NOMO-1 (cell line): ENCODE results near the gene HEATR9.
A peak's percentile ranks its signal among the peaks of the same experiment; 100 is the strongest.
"Not testable (repeated sequence)": the region's sequence is repeated elsewhere in the genome, so short reads cannot be mapped to it uniquely, and the experiment has no call there.

Source experiments
- DNase-seq, 2 experiments: peaks; one replicate each; lab custom pipeline; 2025; ENCODE audit not compliant: unreplicated experiment in 2 of 2; lab: John Stamatoyannopoulos, UW

HEATR9 gene, protein sequence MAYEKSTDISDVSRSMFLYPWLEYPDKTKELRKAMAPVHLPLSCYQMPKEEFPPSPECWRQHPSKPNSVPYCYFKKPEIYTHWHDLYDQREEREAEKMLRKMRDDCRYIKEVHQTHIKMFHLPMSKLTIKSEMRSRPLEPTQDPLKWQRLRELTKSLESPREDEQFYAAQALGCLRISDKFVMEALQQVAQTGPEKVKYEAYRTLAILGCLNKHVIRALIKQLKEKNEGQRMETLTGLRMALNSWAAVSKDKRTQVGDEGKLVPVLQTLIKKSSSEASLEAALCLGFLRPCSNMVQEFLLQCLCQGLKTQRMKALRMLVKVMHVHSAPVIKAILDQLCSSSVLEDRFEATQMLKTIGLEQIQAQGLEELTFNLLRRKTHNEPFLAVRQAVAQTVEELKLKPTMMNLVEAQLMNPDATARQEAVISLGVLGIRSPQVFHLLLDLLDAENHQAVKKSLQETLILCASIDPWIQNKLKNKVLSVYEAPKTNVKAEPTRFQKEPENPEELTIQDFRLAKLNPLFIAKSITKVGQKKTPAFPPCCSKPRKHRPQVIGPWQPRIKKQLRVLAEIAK

DNA sequence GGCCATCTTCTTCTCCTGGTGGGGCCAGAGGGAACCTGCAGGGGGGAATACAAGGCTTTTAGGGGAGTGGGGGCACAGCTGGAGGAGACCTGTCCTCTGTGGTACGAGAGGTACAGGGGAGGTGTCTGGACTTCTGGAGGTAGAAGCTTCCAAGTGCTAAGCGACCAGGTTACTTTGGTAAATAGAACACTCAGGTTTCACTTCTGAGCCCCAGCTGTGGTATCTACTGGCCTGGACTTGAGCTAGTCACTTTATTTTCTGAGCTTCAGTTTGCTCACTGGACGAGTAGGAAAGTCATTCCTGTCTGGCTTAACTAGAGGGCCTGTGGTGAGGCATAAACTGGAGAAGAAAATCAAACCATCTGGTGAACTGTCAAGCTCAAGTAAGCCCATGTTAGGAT, at the start of gene HEATR9:
HEATR9 (minus strand) TSS at position 155 of the 400 bp plus-strand sequence; CDS start at position 6, 149 bp downstream.
- no peak for DNase-seq

DNA sequence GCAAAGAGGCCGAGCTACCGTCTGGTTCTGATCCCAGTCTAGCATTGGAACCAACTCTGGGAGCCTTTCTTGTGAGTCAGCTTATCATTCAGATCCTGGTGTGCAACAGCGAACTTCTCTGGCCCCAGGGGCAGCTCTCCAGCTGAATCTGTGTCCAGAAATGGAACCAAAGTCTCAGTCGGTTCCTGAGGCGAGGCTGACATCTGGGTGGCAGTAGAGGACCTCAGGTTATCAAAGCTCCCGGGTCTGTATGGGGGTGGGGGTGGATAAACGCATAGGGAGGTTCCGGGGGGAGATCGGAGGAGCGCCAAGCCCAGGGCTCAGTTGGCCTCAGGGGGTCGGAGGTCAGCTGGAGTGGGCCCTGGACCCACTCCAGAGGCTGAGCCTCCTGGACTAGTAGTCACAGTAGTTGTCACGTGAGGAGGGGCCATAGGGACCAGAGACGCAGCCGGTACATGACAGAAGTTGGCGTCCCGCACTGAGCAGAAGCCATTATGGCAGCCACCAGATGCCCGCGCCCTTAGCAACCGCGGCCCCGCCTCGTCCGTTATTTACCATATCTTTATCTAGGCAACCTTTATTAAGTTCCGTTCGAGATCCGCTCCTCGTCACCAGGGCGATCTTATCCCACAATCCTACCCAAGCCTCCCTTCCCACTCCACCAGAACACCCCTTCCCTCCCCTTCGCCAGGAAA, 49.0 kb upstream of the HEATR9 start:
- no peak for DNase-seq

DNA sequence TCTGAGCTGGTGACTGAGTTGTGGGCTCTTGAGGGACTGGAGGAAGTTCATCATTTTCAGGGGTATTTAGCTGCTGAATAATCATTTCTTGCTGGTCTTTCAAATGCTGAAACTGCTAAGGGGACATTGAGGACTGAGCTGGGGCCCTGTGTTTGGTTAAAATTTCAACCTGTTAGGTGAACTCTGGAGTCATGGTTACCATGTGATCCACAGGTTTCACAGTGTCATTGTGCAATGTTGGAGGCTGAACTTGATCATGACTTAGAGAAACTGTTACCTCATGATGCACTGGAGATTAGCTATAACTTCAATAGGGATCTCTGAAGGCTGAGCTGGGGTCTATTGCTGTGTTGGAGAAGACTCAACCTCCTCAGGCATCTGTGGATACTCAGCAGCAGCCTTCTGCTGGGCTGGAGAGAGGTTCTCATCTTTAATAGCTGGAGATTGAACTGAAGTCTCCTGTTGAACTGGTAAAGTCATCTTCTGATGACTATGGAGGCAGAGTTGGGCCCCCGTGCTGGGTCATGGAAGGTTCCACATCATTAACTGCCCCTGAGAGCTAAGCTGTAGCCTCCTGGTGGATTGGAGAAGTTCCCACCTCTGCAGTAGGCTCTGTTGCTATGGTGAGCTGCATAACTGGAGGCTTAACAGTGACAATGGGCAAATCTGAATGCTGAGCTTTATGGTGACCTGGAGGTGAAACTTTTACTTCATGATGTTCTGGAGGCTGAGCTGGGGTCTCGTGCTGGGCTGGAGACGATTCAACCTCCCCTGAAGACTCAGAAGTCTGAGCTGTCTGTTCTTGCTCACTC, 46.7 kb upstream of the HEATR9 start:
- DNase-seq: no peak

DNA sequence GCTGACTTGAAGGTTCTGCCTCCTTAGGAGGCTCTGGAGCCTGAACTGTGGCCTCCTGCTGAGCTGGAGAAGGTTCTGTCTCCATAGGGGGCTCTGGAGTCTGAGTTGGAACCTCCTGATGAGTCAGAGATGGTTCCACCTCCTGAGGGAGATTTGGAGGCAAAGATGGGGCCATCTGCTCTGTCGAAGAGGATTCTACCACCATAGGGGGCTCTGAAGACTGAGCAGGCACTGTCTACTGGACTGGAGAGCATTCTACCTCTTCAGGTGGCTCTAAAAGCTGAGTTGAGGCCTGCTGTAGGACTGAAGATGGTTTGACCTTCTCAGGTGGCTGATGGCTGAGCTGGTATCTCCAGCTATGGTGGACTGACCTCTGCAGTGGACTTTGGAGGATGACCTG, 45.7 kb upstream of the HEATR9 start:
- no peak for DNase-seq

DNA sequence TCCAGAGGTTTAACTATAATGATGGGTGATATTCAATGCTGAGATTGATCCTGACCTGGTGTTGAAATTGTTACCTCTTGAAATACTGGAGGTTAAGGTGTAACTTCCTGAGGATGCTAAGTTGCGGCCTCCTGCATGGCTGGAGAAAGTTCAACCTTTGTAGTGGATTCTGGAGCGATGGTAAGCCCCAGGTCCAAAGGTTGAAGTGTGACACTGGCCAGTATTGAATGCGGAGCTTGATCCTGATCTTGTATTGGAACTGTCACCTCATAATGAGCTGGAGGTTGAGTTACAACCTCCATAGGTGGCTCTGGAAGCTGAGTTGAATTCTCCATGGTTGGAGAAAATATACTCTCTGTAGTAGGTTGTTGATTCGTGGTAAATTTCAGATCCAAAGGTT, 44.9 kb upstream of the HEATR9 start:
- no peak for DNase-seq

DNA sequence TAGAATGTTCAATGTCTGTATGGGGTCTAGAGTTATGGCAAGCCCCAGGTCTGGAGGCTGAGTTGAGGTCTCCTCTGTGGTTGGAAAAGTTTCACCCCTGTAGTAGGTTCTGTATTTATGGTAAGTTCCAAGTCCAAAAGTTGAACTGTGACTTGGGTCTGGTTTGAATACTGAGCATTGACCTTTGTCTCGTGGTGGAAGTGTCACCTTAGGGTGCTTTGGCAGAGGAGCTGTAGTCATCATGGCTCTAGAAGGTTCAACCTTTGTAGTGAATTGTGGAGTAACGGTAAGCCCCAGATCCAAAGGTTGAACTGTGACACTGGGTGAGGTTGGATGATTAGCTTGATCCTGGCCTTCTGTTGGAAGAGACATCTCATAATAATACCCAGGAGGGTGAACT, 44.3 kb upstream of the HEATR9 start:
- DNase-seq: no peak

DNA sequence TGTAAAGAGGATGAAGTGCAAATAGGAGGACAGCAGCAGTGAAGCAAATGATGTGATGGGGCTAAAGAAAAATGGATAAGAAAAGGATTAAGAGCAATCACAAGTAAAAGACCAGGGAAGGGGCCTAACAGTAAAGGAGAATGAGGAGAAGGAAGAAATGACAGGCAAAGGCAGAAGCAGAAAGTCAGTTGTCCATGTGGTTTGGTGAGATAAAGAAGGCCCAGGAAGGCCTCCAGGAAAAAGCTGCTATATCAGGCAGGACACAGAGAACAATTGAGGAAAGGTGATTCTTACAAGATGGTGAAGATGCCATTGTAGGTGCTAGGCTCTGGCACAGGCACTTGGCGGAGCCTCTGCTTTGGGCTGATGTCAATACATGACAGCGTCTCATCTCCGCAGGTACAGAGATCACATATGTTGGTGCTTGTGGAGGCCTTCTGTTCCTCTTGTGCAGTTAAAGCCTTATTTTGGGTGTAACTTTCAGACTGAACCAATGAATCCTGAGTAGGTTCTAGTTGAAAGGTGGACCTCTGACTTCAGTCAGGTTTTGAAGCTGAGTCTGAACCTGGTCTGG, 43.7 kb upstream of the HEATR9 start:
- DNase-seq: no peak

DNA sequence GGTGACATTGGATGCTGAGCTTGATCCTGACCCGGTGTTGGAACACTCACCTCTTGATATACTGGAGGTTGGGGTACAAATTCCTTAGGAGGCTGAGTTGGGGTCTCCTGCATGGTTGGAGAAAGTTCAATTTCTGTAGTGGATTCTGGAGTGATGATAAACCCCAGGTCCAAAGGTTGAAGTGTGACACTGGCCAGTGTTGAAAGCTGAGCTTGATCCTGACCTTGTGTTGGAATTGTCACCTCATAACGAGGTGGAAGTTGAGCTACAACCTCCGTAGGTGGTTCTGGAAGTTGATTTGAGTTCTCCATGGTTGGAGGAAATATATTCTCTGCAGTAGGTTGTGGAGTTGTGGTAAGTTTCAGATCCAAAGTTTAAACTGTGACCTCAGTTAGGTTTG, 40.7 kb upstream of the HEATR9 start:
- no peak for DNase-seq

DNA sequence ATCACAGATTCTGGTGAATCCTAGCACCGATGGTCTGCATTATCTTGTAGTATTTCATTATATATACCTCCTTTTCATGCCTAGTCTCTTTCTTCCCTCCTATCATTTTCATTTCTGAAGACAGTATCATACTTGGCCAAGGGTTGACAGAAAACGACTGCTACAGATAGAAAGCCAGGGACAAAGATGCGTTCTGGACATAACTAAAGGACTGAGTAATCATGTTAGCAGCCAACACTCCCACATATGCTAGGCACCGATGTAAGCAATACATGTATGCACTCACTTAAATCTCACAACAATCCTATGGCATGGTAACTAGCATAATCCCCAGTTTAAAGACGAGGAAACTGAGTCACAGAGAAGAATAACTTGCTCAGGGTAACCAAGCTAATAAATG, 39.0 kb upstream of the HEATR9 start:
- no peak for DNase-seq

DNA sequence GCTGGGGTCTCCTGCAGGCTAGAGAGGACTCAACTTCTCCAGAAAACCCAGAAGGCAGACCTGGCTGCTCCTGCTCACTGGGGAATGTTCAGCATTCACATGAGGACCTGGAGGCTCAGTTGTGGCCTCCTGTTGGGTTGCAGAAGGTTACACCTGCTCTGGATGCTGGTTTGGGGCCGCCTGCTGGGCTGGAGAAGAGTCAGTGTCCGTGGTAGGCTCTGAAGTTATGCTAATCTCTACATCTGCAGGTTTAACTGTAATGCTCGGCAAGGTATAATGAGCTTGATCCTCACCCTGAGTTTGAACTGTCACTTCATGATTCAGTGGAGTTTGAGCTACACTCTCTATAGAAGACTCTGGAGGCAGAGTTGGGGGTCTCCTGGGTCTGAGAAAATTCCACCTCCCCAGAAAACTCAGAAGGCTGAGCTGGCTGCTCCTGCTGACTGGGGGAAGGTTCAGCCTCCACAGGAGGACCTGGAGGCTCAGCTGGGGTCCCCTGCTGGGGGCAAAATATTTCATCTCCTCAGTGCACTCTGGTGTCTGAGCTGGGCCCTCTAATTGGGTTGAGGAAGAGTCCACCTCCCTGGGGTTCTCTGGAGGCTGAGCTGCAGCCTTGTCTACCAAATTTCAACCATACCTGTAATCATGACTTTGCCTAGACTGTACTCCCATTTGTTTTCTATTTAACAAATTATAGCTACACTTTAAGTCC, 38.4 kb upstream of the HEATR9 start:
- no peak for DNase-seq

DNA sequence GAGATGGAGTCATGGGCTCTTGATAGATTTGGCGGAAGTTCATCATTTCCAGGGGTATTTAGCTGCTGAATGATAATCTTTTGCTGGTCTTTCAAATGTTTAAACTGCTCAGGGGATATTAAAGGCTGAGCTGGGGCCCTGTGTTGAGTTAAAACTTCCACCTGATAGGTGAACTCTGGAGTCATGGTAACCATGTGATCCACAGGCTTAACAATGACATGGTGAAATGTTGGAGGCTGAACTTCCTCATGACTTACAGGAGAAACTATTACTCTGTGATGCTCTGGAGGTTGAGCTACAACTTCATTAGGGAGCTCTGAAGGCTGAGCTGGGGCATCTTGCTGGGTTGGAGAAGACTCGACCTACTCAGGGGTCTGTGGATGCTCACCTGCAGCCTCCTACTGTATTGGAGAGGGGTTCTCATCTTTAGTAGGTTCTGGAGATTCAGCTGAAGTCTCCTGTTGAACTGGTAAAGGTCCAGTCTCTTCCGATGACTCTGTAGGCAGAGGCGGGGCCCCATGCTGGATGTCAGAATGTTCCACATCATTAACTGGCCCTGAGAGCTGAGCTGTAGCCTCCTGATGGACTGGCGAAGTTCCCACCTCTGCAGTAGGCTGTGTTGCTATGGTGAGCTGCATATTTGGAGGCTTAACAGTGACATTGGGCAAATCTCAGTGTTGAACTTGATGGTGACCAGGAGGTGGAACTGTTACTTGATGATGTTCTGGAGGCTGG, 37.7 kb upstream of the HEATR9 start:
- no peak for DNase-seq

DNA sequence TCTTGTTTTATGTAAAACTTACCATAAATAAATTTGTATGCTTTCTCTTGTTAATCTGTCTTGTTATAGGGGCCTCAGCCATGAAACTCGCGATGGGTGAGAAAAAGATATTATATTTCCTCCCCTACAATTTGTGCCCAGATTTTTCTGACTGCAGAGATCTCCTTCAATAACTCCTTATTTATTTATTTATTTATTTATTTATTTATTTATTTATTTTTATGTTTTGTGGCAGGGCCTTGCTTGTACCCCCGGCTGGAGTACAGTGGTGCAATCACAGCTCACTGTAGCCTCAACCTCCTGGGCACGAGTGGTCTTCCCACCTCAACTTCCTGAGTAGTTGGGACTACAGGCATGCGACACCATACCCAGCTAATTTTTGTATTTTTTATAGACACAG, 34.8 kb upstream of the HEATR9 start:
- no peak for DNase-seq

DNA sequence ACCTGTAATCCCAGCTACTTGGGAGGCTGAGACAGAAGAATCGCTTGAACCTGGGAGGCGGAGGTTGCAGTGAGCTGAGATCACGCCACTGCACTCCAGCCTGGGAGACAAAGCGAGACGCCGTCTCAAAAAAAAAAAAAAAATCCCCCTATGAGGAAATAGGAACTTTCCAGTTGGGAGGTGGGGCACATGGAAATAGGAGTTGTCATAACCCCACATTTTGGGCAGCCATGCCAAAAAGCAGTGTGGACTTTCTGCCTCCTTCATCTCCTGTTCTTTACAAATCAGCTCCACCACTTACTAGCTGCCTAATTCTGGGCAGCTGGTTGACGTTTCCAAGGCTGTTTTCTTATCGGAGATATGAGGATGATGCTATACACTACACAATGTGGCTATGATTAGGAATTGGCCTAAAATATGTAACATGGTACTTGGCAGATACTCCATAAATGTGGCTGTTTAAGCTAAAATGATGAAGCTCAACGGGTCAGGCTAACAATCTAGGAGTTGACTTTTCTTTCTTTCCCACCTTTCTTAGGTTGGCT, 33.0 kb upstream of the HEATR9 start:
- no peak for DNase-seq

DNA sequence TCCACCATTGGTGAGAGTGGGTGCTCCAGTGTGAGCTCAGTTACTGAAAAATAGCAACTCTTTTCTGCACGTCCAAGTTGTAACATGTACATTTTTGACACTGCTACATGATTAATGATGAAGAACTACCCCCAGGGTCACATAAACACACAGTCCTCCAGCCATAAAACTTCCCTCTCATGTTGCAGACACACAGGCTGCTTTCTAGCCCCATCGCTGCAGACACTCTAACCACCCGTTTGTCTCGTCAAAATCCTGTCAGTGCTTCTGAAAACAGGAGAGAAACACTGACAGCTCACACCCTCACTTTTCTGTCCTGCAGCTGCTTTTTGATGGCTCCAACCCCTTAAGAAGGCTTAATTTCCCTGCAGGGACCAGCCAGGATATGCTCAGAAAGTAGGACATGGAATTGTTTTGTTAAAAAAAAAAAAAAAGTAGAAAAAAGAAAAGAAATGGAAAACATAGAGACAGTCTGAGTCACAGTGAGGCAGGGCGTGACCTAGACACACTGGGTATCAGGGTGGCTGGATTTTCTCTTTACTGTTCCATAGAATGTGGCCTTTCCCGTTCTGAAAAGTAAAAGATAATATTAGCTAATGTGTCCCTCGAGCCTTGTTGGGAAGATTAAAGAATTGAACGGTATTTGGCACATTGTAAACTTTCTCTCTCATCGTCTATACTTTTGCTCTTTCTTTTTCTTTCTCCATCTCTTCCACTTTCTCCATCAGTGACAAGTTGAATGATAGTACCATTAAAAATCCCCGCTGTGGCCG, 32.2 kb upstream of the HEATR9 start:
- DNase-seq: peak in 1 of 2 experiments; percentile 53

DNA sequence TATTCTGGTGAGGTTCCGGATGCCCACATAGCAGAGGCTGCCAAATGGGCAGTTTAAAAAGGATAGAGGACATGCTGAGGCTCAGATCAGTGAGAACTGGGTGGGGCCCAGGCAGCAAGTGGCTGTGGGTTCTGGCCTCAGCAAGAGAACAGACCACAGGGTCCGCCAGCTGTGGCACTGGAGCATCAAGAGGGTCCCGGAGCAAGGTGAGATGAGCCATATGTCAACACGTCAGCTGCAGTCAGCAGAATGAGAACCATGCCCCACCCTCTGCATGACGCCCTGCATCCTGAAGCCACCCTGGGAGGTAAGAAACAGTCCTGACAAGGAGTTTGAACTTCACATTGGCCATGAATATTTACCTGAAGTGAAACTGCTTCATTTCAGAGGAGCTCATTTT, 31.6 kb upstream of the HEATR9 start:
- DNase-seq: no peak

DNA sequence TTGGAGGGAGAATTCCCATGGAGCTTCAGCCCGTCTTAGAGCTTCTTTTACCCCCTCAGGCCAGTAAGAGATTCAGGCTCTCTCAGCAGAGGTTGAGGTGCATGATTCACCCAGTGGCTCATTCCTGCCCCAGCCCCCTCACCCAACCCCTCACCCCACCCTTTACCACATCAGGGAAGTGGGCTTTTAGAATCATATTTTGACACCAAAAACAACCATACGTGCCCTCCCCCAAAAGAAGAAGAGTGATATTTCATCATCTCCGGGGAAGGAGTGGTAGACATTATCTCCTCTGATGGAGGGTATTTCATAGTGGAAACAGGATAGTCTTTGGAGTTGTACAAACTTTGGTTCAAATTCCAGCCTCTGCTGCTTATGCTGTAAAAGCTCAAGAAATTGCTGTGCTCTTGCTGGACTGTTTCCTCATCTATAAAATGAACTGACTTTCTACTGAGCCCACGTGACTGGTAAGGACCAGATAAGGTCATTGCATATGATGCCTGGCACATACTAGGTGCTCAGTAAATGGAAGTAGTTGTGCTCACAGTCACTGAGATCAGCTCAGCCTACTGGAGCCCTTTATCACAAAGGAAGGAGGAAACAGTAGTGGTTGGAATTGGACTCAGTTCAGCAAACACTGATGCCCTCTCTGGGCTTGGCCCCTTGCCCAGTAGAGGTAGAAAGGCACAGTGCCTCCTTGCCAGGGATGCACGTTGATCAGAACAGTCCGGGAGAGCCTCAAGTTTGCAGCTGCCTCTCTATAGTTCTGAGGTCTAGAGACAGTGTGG, 29.8 kb upstream of the HEATR9 start:
- DNase-seq: peak; percentile 58 to 68

DNA sequence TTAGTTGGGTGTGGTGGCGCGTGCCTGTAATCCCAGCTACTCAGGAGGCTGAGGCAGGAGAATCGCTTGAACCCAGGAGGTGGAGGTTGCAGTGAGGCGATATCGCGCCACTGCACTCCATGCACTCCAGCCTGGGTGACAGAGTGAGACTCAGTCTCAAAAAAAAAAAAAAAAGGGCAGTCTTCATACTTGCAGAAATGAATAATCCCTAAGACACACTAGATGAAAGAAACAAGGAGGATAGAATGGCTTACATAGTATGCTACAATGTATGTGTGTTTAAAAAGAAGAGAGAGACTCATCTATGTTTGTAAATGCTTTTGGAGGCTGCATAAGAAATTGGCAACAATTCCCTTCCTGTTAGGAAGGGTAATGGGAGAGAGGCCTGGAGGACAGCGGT, 29.1 kb upstream of the HEATR9 start:
- not testable (repeated sequence) for DNase-seq
